Measurements from ENCODE around the gene GPR45.
"Not testable (repeated sequence)": the region's sequence is repeated elsewhere in the genome, so short reads cannot be mapped to it uniquely, and the experiment has no call there.

The GPR45 gene

GRCh38 chr2:105249181-105249580 lies 7.6 kb downstream of the GPR45 start:
- Histone ChIP-seq H4K20me1 (ENCODE audit: insufficient read depth, low read length) (no peaks in the 10 kb centered on the region), H3K27ac (ENCODE audit: low read length) (no peak overlapping the region), H3K9ac (ENCODE audit: low read length) (no peak overlapping the region), H3K36me3 (replicated peaks; ENCODE audit: insufficient read depth, low read length) (no peaks in the 10 kb centered on the region), H3F3A (ENCODE audit: insufficient read depth, low read length) (no peaks in the 10 kb centered on the region), H3K4me1 (ENCODE audit: low read length) (no peaks in the 10 kb centered on the region), H3K9me2 (replicated peaks; ENCODE audit: insufficient read depth, low read length) (no peaks in the 10 kb centered on the region), H3K4me2 (ENCODE audit: low read depth, low read length) (no peak overlapping the region), H2AFZ (ENCODE audit: low read length) (no peak overlapping the region), H3K79me2 (ENCODE audit: low read length) (no peaks in the 10 kb centered on the region), H3K4me3 (ENCODE audit: low read length) (no peak overlapping the region), H3K27me3 (replicated peaks; ENCODE audit: insufficient read depth, low read length) (no peaks in the 10 kb centered on the region), H3K9me3 (replicated peaks; ENCODE audit: insufficient read depth, low read length) (no peaks in the 10 kb centered on the region)
- no peak for DNase-seq
- TF ChIP-seq EZH2 (optimal IDR thresholded peaks at IDR 0.05; ENCODE audit: low read depth, low read length) (no peak), EZH2phosphoT487 (IDR thresholded peaks at IDR 0.05; ENCODE audit: low read length) (no peak)
- TF ChIP-seq, protein P1, sequence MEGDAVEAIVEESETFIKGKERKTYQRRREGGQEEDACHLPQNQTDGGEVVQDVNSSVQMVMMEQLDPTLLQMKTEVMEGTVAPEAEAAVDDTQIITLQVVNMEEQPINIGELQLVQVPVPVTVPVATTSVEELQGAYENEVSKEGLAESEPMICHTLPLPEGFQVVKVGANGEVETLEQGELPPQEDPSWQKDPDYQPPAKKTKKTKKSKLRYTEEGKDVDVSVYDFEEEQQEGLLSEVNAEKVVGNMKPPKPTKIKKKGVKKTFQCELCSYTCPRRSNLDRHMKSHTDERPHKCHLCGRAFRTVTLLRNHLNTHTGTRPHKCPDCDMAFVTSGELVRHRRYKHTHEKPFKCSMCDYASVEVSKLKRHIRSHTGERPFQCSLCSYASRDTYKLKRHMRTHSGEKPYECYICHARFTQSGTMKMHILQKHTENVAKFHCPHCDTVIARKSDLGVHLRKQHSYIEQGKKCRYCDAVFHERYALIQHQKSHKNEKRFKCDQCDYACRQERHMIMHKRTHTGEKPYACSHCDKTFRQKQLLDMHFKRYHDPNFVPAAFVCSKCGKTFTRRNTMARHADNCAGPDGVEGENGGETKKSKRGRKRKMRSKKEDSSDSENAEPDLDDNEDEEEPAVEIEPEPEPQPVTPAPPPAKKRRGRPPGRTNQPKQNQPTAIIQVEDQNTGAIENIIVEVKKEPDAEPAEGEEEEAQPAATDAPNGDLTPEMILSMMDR (IDR thresholded peaks at IDR 0.05; ENCODE audit: low read length): no peak

DNA sequence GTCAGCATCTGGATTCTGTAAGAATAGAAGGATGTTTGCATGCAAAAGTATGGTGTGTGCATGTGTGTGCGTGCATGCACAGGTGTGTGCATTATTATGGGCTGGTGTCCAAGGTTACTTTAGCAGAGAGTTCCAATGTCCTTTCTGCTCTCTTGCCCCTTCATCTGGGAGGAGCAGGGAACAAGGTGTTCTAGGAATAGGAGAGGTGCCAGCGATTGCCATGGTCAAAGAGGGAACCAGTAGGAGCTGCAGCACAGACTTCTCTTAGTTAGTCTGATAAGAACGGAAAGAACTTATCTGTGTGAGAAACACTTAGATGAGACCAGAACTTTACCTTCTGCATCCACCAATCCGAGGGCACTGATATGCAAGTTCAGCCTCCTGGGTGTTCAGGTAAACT lies 8.3 kb downstream of the GPR45 start:
- H3K9me3 ChIP-seq (replicated peaks; ENCODE audit: insufficient read depth, low read length): no peaks in the 10 kb centered on the region
- H3K36me3 ChIP-seq (replicated peaks; ENCODE audit: insufficient read depth, low read length): no peaks in the 10 kb centered on the region
- no peak overlapping the region for H3K9ac ChIP-seq (ENCODE audit: low read length)
- no peaks in the 10 kb centered on the region for H3K9me2 ChIP-seq (replicated peaks; ENCODE audit: insufficient read depth, low read length)
- H2AFZ ChIP-seq (ENCODE audit: low read length): no peak overlapping the region
- no peak for DNase-seq
- H3K27me3 ChIP-seq (replicated peaks; ENCODE audit: insufficient read depth, low read length): no peaks in the 10 kb centered on the region
- H3K4me1 ChIP-seq (ENCODE audit: low read length): no peaks in the 10 kb centered on the region
- no peaks in the 10 kb centered on the region for H3K79me2 ChIP-seq (ENCODE audit: low read length)
- H3K4me3 ChIP-seq (ENCODE audit: low read length): no peak overlapping the region
- no peak for TF ChIP-seq EZH2 (optimal IDR thresholded peaks at IDR 0.05; ENCODE audit: low read depth, low read length)
- TF ChIP-seq, protein P1 (IDR thresholded peaks at IDR 0.05; ENCODE audit: low read length): no peak
- no peak for TF ChIP-seq EZH2phosphoT487 (IDR thresholded peaks at IDR 0.05; ENCODE audit: low read length)
- H3F3A ChIP-seq (ENCODE audit: insufficient read depth, low read length): no peaks in the 10 kb centered on the region
- no peak overlapping the region for H3K27ac ChIP-seq (ENCODE audit: low read length)
- no peak overlapping the region for H3K4me2 ChIP-seq (ENCODE audit: low read depth, low read length)
- no peaks in the 10 kb centered on the region for H4K20me1 ChIP-seq (ENCODE audit: insufficient read depth, low read length)

- not testable (repeated sequence) for H3K36me3 ChIP-seq (replicated peaks; ENCODE audit: insufficient read depth, low read length); H3K27ac ChIP-seq (ENCODE audit: low read length); H3F3A ChIP-seq (ENCODE audit: insufficient read depth, low read length); DNase-seq; H3K4me2 ChIP-seq (ENCODE audit: low read depth, low read length); H3K4me3 ChIP-seq (ENCODE audit: low read length); H4K20me1 ChIP-seq (ENCODE audit: insufficient read depth, low read length); H3K27me3 ChIP-seq (replicated peaks; ENCODE audit: insufficient read depth, low read length); H3K79me2 ChIP-seq (ENCODE audit: low read length); H3K9ac ChIP-seq (ENCODE audit: low read length); H3K4me1 ChIP-seq (ENCODE audit: low read length); H3K9me3 ChIP-seq (replicated peaks; ENCODE audit: insufficient read depth, low read length); H3K9me2 ChIP-seq (replicated peaks; ENCODE audit: insufficient read depth, low read length); H2AFZ ChIP-seq (ENCODE audit: low read length)
Measured at GRCh38 chr2:105251016-105251648, 9.6 kb downstream of the GPR45 start.

- TF ChIP-seq EZH2phosphoT487 (IDR thresholded peaks at IDR 0.05; ENCODE audit: low read length) (no peak), EZH2 (optimal IDR thresholded peaks at IDR 0.05; ENCODE audit: low read depth, low read length) (no peak)
- TF ChIP-seq, protein P1 (IDR thresholded peaks at IDR 0.05; ENCODE audit: low read length): no peak
- Histone ChIP-seq H3K4me1 (ENCODE audit: low read length) (no peaks in the 10 kb centered on the region), H4K20me1 (ENCODE audit: insufficient read depth, low read length) (no peaks in the 10 kb centered on the region), H3K27me3 (replicated peaks; ENCODE audit: insufficient read depth, low read length) (no peaks in the 10 kb centered on the region), H3K9ac (ENCODE audit: low read length) (no peak overlapping the region), H3K9me3 (replicated peaks; ENCODE audit: insufficient read depth, low read length) (no peaks in the 10 kb centered on the region), H2AFZ (ENCODE audit: low read length) (no peak overlapping the region), H3K36me3 (replicated peaks; ENCODE audit: insufficient read depth, low read length) (no peaks in the 10 kb centered on the region), H3K79me2 (ENCODE audit: low read length) (no peaks in the 10 kb centered on the region), H3K4me3 (ENCODE audit: low read length) (no peak overlapping the region), H3K27ac (ENCODE audit: low read length) (no peak overlapping the region), H3K4me2 (ENCODE audit: low read depth, low read length) (no peak overlapping the region), H3K9me2 (replicated peaks; ENCODE audit: insufficient read depth, low read length) (no peaks in the 10 kb centered on the region), H3F3A (ENCODE audit: insufficient read depth, low read length) (no peaks in the 10 kb centered on the region)
- DNase-seq: no peak
Measured at GRCh38 chr2:105252271-105252670, 10.7 kb downstream of the GPR45 start.
